T follicular helper cell (primary cell): ENCODE results near the gene SLC23A1.
"Not testable (repeated sequence)": the region's sequence is repeated elsewhere in the genome, so short reads cannot be mapped to it uniquely, and the experiment has no call there.

Experiments
- DNase-seq: peaks from one replicate; pipeline ENCODE4 v3.0.0-alpha.2; 2020; ENCODE audit warnings: low read depth

Gene SLC23A1

GRCh38 chr5:139369181-139369580, 13.9 kb downstream of the SLC23A1 start:
- DNase-seq = no peak

- no peak for DNase-seq
These were observed 14.5 kb downstream of the SLC23A1 start for GRCh38 chr5:139368613-139369012.

- no peak for DNase-seq
These were observed 18.6 kb downstream of the SLC23A1 start for GRCh38 chr5:139364466-139364865.

- DNase-seq = no peak
These were observed 19.2 kb downstream of the SLC23A1 start for GRCh38 chr5:139363937-139364336.

GRCh38 chr5:139361835-139362429, 21.2 kb downstream of the SLC23A1 start:
- no peak for DNase-seq

- DNase-seq = no peak
These were observed 22.7 kb downstream of the SLC23A1 start for GRCh38 chr5:139360384-139360783.

GRCh38 chr5:139358064-139358463, 25.0 kb downstream of the SLC23A1 start:
- DNase-seq = no peak

GRCh38 chr5:139355900-139356299, 27.2 kb downstream of the SLC23A1 start:
- DNase-seq = not testable (repeated sequence)

- no peak for DNase-seq
These were observed 28.9 kb downstream of the SLC23A1 start for GRCh38 chr5:139354186-139354585.

GRCh38 chr5:139347863-139348262, 35.2 kb downstream of the SLC23A1 start:
- DNase-seq = not testable (repeated sequence)

GRCh38 chr5:139345442-139345841, 37.7 kb downstream of the SLC23A1 start:
- not testable (repeated sequence) for DNase-seq

- no peak for DNase-seq
These were observed 38.9 kb downstream of the SLC23A1 start for GRCh38 chr5:139344177-139344576.

- DNase-seq = no peak
These were observed 39.6 kb downstream of the SLC23A1 start for GRCh38 chr5:139343476-139343875.

- DNase-seq = peak; percentile 77
These were observed 40.7 kb downstream of the SLC23A1 start for GRCh38 chr5:139342423-139342723.

- DNase-seq = peak; percentile 98
These were observed 41.2 kb downstream of the SLC23A1 start, which contains the start of gene PAIP2 for GRCh38 chr5:139341689-139342422. TSS of gene PAIP2 (plus strand) at chr5:139341854. CDS start at chr5:139363785, 21,931 bp downstream.

GRCh38 chr5:139341187-139341688, 41.9 kb downstream of the SLC23A1 start:
- DNase-seq = no peak

GRCh38 chr5:139340051-139340450, 43.0 kb downstream of the SLC23A1 start:
- no peak for DNase-seq

GRCh38 chr5:139335811-139336210, 47.3 kb downstream of the SLC23A1 start:
- DNase-seq = no peak
